Measurements from ENCODE around the gene STIP1.
"Not testable (repeated sequence)": the region's sequence is repeated elsewhere in the genome, so short reads cannot be mapped to it uniquely, and the experiment has no call there.

STIP1 gene

GRCh38 chr11:64157631-64158394 lies 28.2 kb upstream of the STIP1 start:
- no peak for DNase-seq (ENCODE audit: low read depth in 4 of 4, low spot score in 1 of 4)

GRCh38 chr11:64161037-64161436 lies 24.9 kb upstream of the STIP1 start:
- DNase-seq (ENCODE audit: low read depth in 4 of 4, low spot score in 1 of 4) = no peak

GRCh38 chr11:64162769-64163168 lies 23.2 kb upstream of the STIP1 start:
- DNase-seq (ENCODE audit: low read depth in 4 of 4, low spot score in 1 of 4) = not testable (repeated sequence)

- no peak for DNase-seq (ENCODE audit: low read depth in 4 of 4, low spot score in 1 of 4)
These were observed 22.0 kb upstream of the STIP1 start for GRCh38 chr11:64163951-64164350.

GRCh38 chr11:64164392-64165312 lies 21.3 kb upstream of the STIP1 start:
- no peak for DNase-seq (ENCODE audit: low read depth in 4 of 4, low spot score in 1 of 4)

- no peak for DNase-seq (ENCODE audit: low read depth in 4 of 4, low spot score in 1 of 4)
These were observed 20.5 kb upstream of the STIP1 start for GRCh38 chr11:64165481-64165841.

- DNase-seq (ENCODE audit: low read depth in 4 of 4, low spot score in 1 of 4) = peak; percentile 63 to 80 (median 72)
These were observed 19.9 kb upstream of the STIP1 start, which contains the start of gene MACROD1 for GRCh38 chr11:64165842-64166635. MACROD1 (minus strand) TSS chr11:64166113; CDS start chr11:64165994, 119 bp downstream.

- no peak for DNase-seq (ENCODE audit: low read depth in 4 of 4, low spot score in 1 of 4)
These were observed 15.6 kb upstream of the STIP1 start for GRCh38 chr11:64170419-64170818.

- no peak for DNase-seq (ENCODE audit: low read depth in 4 of 4, low spot score in 1 of 4)
These were observed 12.2 kb upstream of the STIP1 start for GRCh38 chr11:64173616-64174355.

GRCh38 chr11:64176751-64177150 lies 9.2 kb upstream of the STIP1 start:
- DNase-seq (ENCODE audit: low read depth in 4 of 4, low spot score in 1 of 4) = no peak

GRCh38 chr11:64178203-64178602 lies 7.8 kb upstream of the STIP1 start:
- no peak for DNase-seq (ENCODE audit: low read depth in 4 of 4, low spot score in 1 of 4)

- DNase-seq (ENCODE audit: low read depth in 4 of 4, low spot score in 1 of 4) = no peak
These were observed 6.9 kb upstream of the STIP1 start for GRCh38 chr11:64178951-64179639.

- no peak for DNase-seq (ENCODE audit: low read depth in 4 of 4, low spot score in 1 of 4)
These were observed 5.1 kb upstream of the STIP1 start for GRCh38 chr11:64180891-64181290.

GRCh38 chr11:64181506-64182411 lies 4.2 kb upstream of the STIP1 start:
- peak in 2 of 4 experiments; percentile 36 to 44 for DNase-seq (ENCODE audit: low read depth in 4 of 4, low spot score in 1 of 4)

GRCh38 chr11:64183890-64184289 lies 2.1 kb upstream of the STIP1 start:
- no peak for DNase-seq (ENCODE audit: low read depth in 4 of 4, low spot score in 1 of 4)

- DNase-seq (ENCODE audit: low read depth in 4 of 4, low spot score in 1 of 4) = no peak
These were observed 737 bp upstream of the STIP1 start for GRCh38 chr11:64185175-64185692.

GRCh38 chr11:64186492-64187165 lies 658 bp downstream of the STIP1 start:
- DNase-seq (ENCODE audit: low read depth in 4 of 4, low spot score in 1 of 4) = peak in 1 of 4 experiments; percentile 12

GRCh38 chr11:64192434-64192833 lies 6.5 kb downstream of the STIP1 start:
- no peak for DNase-seq (ENCODE audit: low read depth in 4 of 4, low spot score in 1 of 4)
